OCI-LY1 (cell line): ENCODE data around the gene ANKMY1.

Experiments used
- H2AFZ ChIP-seq: fragments of 200-600 bp; sonication (generic), shearing (Covaris generic); 2 replicates; pipeline ENCODE4 v1.6.0; 2014; ENCODE audit warnings: antibody characterized with exemption, mild to moderate bottlenecking, low read length
- H3F3A ChIP-seq: fragments of 200-600 bp; sonication (generic), shearing (Covaris generic); 2 replicates; pipeline ENCODE4 v1.6.0; 2014; ENCODE audit warnings: mild to moderate bottlenecking, antibody characterized with exemption, low read length, moderate library complexity; ENCODE audit not compliant: insufficient read depth
- H3K27ac ChIP-seq: fragments of 200-600 bp; sonication (generic); 2 replicates; pipeline ENCODE4 v1.5.1; 2014; ENCODE audit warnings: low read length, mixed run types, mild to moderate bottlenecking, low read depth; ENCODE audit not compliant: poor library complexity, severe bottlenecking
- H3K27me3 ChIP-seq: fragments of 200-600 bp; sonication (generic); 2 replicates; pipeline ENCODE4 v1.6.0; 2014; ENCODE audit warnings: antibody characterized with exemption, mild to moderate bottlenecking, low read length, moderate library complexity; ENCODE audit not compliant: insufficient read depth
- H3K36me3 ChIP-seq: fragments of 200-600 bp; sonication (generic); 2 replicates; pipeline ENCODE4 v1.6.1; 2014; ENCODE audit warnings: mild to moderate bottlenecking, antibody characterized with exemption, low read length, moderate library complexity, mixed read lengths; ENCODE audit not compliant: insufficient read depth
- H3K4me1 ChIP-seq: fragments of 200-600 bp; sonication (generic); 2 replicates; pipeline ENCODE4 v1.5.1; 2014; ENCODE audit warnings: mild to moderate bottlenecking, low read length, moderate library complexity; ENCODE audit not compliant: insufficient read depth, severe bottlenecking
- H3K4me2 ChIP-seq: fragments of 200-600 bp; sonication (generic), shearing (Covaris generic); 2 replicates; pipeline ENCODE4 v1.6.1; 2014; ENCODE audit warnings: low read length
- H3K4me3 ChIP-seq: fragments of 200-600 bp; sonication (generic); 2 replicates; pipeline ENCODE4 v1.5.1; 2014; ENCODE audit warnings: low read length, low read depth, mild to moderate bottlenecking, mixed read lengths; ENCODE audit not compliant: poor library complexity, severe bottlenecking
- H3K79me2 ChIP-seq: fragments of 200-600 bp; shearing (Covaris generic); 2 replicates; pipeline ENCODE4 v1.6.1; 2016; ENCODE audit warnings: mixed run types, low read length, mixed read lengths; ENCODE audit not compliant: insufficient read depth
- H3K9ac ChIP-seq: fragments of 200-600 bp; sonication (generic), shearing (Covaris generic); 2 replicates; pipeline ENCODE4 v1.6.1; 2014; ENCODE audit warnings: mild to moderate bottlenecking, low read length, mixed read lengths
- H3K9me2 ChIP-seq: fragments of 200-600 bp; sonication (generic), shearing (Covaris generic); 2 replicates; pipeline ENCODE4 v1.6.1; 2014; ENCODE audit warnings: low read depth, mild to moderate bottlenecking, low read length, mixed read lengths
- H3K9me3 ChIP-seq: fragments of 200-600 bp; shearing (Covaris generic); 2 replicates; pipeline ENCODE4 v1.6.1; 2014; ENCODE audit warnings: low read length, mixed read lengths
- H4K20me1 ChIP-seq: fragments of 200-600 bp; sonication (generic), shearing (Covaris generic); 2 replicates; pipeline ENCODE4 v1.6.0; 2016; ENCODE audit warnings: mild to moderate bottlenecking, low read length; ENCODE audit not compliant: insufficient read depth
- EZH2 ChIP-seq: fragments of 200-600 bp; sonication (generic), shearing (Covaris generic); IDR thresholded peaks from 2 replicates; pipeline ENCODE4 v1.8.0; 2017; ENCODE audit warnings: borderline replicate concordance, mixed run types, mild to moderate bottlenecking, antibody characterized with exemption, low read length, moderate library complexity, mixed read lengths
- TF ChIP-seq, protein P1 (sequence below): fragments of 200-600 bp; sonication (generic), shearing (Covaris generic); IDR thresholded peaks from 2 replicates; pipeline ENCODE4 v1.5.1; 2017; ENCODE audit warnings: mild to moderate bottlenecking, antibody characterized with exemption, low read length, moderate library complexity, mixed read lengths

The ANKMY1 gene

DNA sequence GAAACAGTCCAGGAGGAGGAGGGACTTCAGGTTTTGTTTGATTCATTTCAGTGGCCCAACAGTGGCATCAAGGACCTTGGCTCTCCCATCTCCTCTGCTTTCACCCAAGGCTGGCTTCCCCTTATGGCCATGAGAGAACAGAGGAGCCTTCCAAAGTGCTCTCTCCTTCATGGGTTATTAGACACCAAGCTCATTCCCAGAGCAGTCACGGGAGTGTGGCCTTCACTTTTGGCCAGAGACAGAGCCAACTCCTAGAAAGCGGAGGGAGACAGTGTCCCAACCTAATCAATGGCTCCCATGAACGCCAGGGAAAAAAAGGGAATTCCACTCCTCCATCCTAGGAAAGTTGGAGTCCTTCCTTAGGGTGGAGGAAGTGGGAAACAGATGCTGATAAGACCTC is 1.5 kb upstream of the ANKMY1 start:
- peak overlapping the region; percentile 88 for H3K4me3 ChIP-seq
- H3K9ac ChIP-seq, result peak overlapping the region; percentile 99
- peak overlapping the region; percentile 81 for H3K27ac ChIP-seq

DNA sequence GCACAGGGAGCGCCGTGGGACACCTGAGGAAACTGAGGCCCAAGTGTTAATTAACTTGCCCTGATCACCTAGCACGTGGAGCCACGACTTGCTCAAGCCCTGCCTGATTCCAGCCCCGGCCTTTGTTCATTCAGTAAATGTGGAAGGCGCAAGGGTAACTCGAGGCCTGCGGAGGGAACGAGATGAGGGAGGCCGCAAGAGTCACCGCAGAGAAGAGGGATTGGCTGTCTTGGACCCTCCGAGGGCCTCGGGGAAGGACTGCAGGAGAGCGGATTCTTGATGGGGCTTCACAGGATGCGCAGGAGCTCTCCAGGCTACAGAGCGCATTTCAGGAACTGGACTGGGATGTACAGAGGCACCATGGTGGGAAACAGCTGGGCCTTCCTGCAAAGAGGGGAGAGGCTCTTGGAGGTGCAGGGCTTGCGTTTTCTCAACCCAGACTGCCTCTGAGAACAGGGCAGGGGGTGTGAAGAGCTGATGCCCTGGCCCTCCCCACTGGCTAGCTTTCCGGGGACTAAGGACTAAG is 511 bp upstream of the ANKMY1 start:
- Histone ChIP-seq H3K4me1 (peaks cover 44% of the 10 kb centered on the region), H3K27ac (peak overlapping the region; percentile 81), H2AFZ (no peak overlapping the region), H4K20me1 (no peaks in the 10 kb centered on the region), H3K79me2 (peaks cover 5% of the 10 kb centered on the region; the same call in 1 of the 2 replicates), H3F3A (no peaks in the 10 kb centered on the region), H3K4me2 (peak overlapping the region; percentile 90), H3K9me3 (no peaks in the 10 kb centered on the region), H3K27me3 (no peaks in the 10 kb centered on the region), H3K4me3 (peak overlapping the region; percentile 50), H3K9ac (no peak overlapping the region; the same call in 1 of the 2 replicates), H3K36me3 (peaks cover 20% of the 10 kb centered on the region), H3K9me2 (no peaks in the 10 kb centered on the region)
- TF ChIP-seq, protein P1, sequence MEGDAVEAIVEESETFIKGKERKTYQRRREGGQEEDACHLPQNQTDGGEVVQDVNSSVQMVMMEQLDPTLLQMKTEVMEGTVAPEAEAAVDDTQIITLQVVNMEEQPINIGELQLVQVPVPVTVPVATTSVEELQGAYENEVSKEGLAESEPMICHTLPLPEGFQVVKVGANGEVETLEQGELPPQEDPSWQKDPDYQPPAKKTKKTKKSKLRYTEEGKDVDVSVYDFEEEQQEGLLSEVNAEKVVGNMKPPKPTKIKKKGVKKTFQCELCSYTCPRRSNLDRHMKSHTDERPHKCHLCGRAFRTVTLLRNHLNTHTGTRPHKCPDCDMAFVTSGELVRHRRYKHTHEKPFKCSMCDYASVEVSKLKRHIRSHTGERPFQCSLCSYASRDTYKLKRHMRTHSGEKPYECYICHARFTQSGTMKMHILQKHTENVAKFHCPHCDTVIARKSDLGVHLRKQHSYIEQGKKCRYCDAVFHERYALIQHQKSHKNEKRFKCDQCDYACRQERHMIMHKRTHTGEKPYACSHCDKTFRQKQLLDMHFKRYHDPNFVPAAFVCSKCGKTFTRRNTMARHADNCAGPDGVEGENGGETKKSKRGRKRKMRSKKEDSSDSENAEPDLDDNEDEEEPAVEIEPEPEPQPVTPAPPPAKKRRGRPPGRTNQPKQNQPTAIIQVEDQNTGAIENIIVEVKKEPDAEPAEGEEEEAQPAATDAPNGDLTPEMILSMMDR, result no peak
- TF ChIP-seq EZH2, result no peak

More for the DNA sequence above, 1.5 kb upstream of the ANKMY1 start:
- H2AFZ ChIP-seq, result no peak overlapping the region
- no peaks in the 10 kb centered on the region for H4K20me1 ChIP-seq
- H3K36me3 ChIP-seq, result peaks cover 13% of the 10 kb centered on the region
- H3K9me3 ChIP-seq, result no peaks in the 10 kb centered on the region
- TF ChIP-seq, protein P1, result no peak
- TF ChIP-seq EZH2, result no peak
- H3K27me3 ChIP-seq, result no peaks in the 10 kb centered on the region
- peaks cover 44% of the 10 kb centered on the region for H3K4me1 ChIP-seq
- peak overlapping the region; percentile 90 for H3K4me2 ChIP-seq
- peaks cover 5% of the 10 kb centered on the region; the same call in 1 of the 2 replicates for H3K79me2 ChIP-seq
- H3K9me2 ChIP-seq, result no peaks in the 10 kb centered on the region
- no peaks in the 10 kb centered on the region for H3F3A ChIP-seq

DNA sequence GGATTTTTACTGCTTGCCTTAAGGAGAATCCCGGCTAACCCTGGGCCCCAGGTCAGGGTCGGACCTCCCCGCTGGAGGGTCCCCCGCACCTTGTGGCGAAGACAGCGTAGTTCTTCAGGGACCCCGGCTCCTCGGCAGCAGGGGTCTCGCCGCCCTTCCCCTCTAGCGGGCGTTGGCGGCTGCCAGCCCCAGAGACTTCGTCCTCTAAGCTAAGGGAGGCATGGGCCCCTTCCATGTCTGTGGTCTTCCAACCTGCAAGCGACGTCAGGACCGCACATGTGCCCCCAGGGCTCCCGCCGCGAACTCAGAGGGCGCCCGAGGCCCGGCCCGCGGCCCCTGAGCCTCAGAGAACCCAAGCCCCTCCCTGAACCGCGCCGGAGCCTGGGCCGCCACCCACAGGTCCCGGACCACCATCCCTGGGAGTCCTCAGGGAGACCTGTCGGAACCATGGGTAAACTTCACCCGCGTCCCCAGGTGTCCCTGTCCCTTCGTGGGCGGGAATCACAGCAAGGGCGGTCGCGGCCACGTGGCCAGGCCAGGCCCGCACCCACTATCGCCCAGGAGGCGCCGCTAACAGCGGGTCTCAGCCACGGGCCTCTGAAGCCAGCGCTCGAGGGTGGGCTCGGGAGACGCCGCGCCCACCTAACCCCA is 562 bp downstream of the ANKMY1 start:
- Histone ChIP-seq H3F3A (no peaks in the 10 kb centered on the region), H3K36me3 (peaks cover 24% of the 10 kb centered on the region), H3K79me2 (peaks cover 5% of the 10 kb centered on the region; the same call in 1 of the 2 replicates), H3K4me3 (peak overlapping the region; percentile 50), H2AFZ (no peak overlapping the region), H3K27ac (no peak overlapping the region), H3K9me2 (no peaks in the 10 kb centered on the region), H4K20me1 (no peaks in the 10 kb centered on the region), H3K9me3 (no peaks in the 10 kb centered on the region), H3K4me1 (peaks cover 41% of the 10 kb centered on the region), H3K27me3 (no peaks in the 10 kb centered on the region), H3K9ac (no peak overlapping the region), H3K4me2 (peak overlapping the region; percentile 90)
- TF ChIP-seq EZH2, result no peak
- TF ChIP-seq, protein P1, result 0 out of 2 replicates have a peak, but pooled peaks have one; percentile 10
